ENCODE measurements around the gene CASKIN1. TPM values are rescaled to one million over a fixed set of nuclear protein-coding genes. Genes with fewer than 3 reads are reported as not detected.

CASKIN1 gene
- total RNA-seq, 1 donor from 2014 or later = 0.12 TPM

- H3K4me3 ChIP-seq (ENCODE audit: low read depth, low read length) = no peak overlapping the region
- no peak for DNase-seq (ENCODE audit: low read depth)
- TF ChIP-seq, protein P1, sequence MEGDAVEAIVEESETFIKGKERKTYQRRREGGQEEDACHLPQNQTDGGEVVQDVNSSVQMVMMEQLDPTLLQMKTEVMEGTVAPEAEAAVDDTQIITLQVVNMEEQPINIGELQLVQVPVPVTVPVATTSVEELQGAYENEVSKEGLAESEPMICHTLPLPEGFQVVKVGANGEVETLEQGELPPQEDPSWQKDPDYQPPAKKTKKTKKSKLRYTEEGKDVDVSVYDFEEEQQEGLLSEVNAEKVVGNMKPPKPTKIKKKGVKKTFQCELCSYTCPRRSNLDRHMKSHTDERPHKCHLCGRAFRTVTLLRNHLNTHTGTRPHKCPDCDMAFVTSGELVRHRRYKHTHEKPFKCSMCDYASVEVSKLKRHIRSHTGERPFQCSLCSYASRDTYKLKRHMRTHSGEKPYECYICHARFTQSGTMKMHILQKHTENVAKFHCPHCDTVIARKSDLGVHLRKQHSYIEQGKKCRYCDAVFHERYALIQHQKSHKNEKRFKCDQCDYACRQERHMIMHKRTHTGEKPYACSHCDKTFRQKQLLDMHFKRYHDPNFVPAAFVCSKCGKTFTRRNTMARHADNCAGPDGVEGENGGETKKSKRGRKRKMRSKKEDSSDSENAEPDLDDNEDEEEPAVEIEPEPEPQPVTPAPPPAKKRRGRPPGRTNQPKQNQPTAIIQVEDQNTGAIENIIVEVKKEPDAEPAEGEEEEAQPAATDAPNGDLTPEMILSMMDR (conservative IDR thresholded peaks at IDR 0.05; ENCODE audit: low read depth, low read length) = no peak
Measured at GRCh38 chr16:2160915-2161551, 35.4 kb downstream of the CASKIN1 start.

GRCh38 chr16:2159175-2159838 is 37.1 kb downstream of the CASKIN1 start:
- no peak for DNase-seq (ENCODE audit: low read depth)
- TF ChIP-seq, protein P1 (conservative IDR thresholded peaks at IDR 0.05; ENCODE audit: low read depth, low read length) = no peak
- H3K4me3 ChIP-seq (ENCODE audit: low read depth, low read length) = no peak overlapping the region

GRCh38 chr16:2158262-2158638 is 38.2 kb downstream of the CASKIN1 start:
- no peak for DNase-seq (ENCODE audit: low read depth)
- H3K4me3 ChIP-seq (ENCODE audit: low read depth, low read length) = no peak overlapping the region
- TF ChIP-seq, protein P1 (conservative IDR thresholded peaks at IDR 0.05; ENCODE audit: low read depth, low read length) = no peak

DNA sequence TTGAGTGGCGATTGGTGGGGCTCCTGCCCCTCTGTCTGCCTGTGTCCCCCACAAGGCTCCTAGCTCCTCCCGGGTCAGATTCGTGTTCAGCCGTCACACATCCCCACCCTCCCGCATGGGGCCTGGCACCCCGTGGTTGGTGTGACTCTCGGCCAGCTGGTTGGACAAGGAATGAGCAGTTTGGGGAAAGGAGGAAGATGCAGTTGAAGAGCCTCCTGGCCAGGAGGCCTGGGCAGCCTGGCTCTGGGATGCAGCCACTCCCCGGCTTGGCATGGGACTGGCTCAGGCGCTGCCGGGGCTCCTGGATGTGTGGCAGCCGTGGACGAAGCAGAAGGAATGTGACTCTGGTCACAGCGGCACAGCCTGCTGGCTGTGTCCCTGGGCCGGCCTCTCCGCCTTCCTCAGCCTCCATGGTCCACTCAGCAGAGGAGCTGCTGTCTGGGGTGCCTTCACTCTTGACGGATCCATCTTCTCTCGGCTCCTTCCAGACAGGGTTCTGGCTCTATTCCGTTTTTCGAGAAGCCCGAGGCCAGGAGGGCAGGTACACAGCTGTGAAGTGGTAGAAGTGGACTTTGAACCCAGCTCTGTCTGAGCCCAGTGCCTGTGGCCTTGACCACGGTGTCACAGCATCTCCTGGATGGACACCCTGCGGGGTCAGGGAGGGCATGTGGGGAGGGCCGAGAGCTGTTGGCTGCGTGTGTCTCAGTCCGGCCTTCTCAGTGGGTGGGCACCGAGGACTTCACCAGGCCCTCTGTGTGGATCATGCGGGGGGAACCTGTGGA is 38.7 kb downstream of the CASKIN1 start:
- no peak for DNase-seq (ENCODE audit: low read depth)
- H3K4me3 ChIP-seq (ENCODE audit: low read depth, low read length) = peak overlapping the region; percentile 72
- TF ChIP-seq, protein P1 (conservative IDR thresholded peaks at IDR 0.05; ENCODE audit: low read depth, low read length) = no peak

GRCh38 chr16:2156849-2157224 is 39.6 kb downstream of the CASKIN1 start:
- DNase-seq (ENCODE audit: low read depth) = no peak
- TF ChIP-seq, protein P1 (conservative IDR thresholded peaks at IDR 0.05; ENCODE audit: low read depth, low read length) = no peak
- H3K4me3 ChIP-seq (ENCODE audit: low read depth, low read length) = peak overlapping the region; percentile 72

DNA sequence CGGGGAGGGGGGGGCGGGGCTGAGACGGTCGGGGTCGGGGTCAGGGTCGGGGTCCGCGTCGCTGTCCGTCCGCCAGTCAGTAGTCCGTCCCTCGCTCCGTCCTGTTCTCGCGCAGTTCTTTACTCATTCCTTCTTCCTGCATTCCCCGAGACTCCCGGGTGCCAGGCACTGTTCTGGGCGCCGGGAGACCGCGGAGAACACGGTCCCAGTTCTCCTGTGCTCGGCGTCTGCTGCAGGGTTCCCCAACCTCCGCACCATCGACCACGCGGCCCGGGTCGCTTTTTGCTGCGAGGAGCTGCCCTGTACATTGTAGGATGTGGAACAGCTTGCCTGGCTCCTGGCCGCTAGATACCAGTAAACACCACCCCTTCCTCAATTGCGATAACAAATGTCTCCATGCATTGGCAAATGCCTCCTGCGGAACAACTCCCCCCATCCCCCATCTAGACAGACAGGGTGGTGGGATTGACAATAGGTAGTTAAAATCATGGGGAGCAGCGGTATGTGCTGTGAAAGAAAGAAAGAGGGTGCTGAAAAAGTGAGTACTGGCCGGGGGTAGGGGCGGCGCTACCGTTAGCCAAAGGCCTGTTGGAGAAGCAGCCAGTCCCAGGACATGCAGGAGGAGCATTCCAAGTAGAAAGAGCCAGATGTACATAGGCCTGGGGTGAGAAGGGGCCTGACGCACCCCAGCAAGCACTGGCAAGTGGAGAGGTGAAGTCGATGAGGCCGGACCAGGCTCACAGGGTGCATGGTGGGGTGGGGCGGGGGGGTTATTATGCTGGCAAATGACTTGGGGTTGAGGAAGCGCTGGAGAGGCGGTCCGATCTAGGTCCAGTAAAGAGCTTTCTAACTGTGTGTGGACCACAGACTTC is 40.2 kb downstream of the CASKIN1 start:
- no peak for DNase-seq (ENCODE audit: low read depth)
- H3K4me3 ChIP-seq (ENCODE audit: low read depth, low read length) = peak overlapping the region; percentile 72
- TF ChIP-seq, protein P1 (conservative IDR thresholded peaks at IDR 0.05; ENCODE audit: low read depth, low read length) = no peak
